Adrenal gland (tissue), 5 donors: ENCODE measurements around the gene GLRA3.

ENCODE experiments used
- CTCF ChIP-seq, 6 experiments: fragments of 450-650 bp in 4 of 6; fragments of 200-600 bp in 2 of 6; sonication (generic) in 1 of 6; IDR thresholded peaks; 1 replicate in 5 of 6; 2 replicates in 1 of 6; pipeline versions ENCODE4 v1.5.1 to v1.8.0; 2016 to 2021; ENCODE audit warnings: antibody characterized with exemption in 6 of 6, mild to moderate bottlenecking in 2 of 6, moderate library complexity in 1 of 6
- POLR2A ChIP-seq, 2 donors: fragments of 450-650 bp; IDR thresholded peaks; one replicate each; pipeline ENCODE4 v1.6.1; 2017; ENCODE audit warnings: antibody characterized with exemption in 2 of 2, mild to moderate bottlenecking in 2 of 2, moderate library complexity in 1 of 2
- donor health status: DM: no; HTN: no; CAD: no.

GRCh38 chr4:174658246-174658645 lies 170.8 kb downstream of the GLRA3 start:
- TF ChIP-seq CTCF (IDR thresholded peaks at IDR 0.05): no peak
- TF ChIP-seq POLR2A (IDR thresholded peaks at IDR 0.05): no peak
